HG03196 (cell line): Measurements from ENCODE around the gene CCDC116.

ENCODE experiments used
- ATAC-seq: cut with Tn5 transposase; IDR thresholded peaks from one replicate; pipeline ENCODE4 v1.9.1; 2021; ENCODE audit not compliant: unreplicated experiment

Gene CCDC116

DNA sequence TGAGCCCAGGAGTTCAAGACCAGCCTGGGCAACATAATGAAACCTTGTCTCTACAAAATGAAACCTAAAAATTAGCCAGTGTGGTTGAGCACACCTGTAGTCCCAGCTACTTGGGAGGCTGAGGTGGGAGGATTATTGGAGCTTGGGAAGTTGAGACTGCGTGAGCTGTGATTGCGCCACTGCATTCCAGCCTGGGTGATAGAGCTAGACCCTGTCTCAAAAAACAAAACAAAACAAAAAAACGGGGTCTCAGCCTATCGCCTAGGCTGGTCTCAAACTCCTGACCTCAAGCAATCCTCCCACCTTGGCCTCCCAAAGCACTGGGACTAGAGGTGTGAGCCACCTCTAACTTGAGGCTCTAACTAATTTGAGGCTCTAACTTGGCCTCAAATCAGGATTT lies 46.8 kb downstream of the CCDC116 start:
- ATAC-seq, result no peak

GRCh38 chr22:21680830-21681565 lies 48.4 kb downstream of the CCDC116 start:
- ATAC-seq, result no peak

DNA sequence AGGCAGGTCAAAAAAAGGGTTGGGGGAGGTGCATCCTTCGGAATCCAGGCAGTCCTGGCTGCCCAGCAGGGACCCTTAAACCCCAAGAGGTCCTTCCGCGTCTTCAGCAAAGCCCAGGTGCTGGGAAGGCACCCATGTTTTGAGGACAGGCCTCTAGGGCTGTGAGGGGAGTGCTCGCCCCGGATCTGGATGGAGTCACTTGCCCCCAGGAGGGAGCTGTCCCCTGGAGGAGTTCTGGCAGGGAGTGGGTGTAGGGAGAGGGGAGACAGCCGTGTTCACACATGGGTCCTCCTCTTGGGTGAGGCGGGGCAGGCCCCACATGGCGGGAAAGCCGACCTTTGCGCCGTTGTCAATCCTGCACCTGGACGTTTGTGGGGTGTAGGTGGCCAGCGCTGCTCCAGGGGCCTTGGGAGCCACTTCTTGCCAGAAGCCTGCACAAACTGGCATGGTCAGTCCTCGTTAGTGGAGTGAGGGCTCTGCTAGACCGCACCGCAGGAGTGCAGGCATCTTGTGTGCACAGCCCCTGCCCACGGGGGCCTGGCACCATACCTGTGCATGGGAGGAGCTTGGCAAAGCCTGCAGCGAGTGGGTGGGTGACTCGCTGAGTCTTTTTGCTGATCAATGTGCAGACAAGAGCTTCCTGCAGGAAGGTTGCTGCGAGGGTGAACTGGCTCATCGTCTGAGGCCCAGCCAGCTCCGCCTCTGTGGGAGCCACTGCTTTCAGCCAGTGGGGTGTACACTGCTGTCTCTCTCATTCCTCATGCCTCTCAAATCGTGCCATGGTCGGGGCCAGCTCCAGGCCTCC lies 49.2 kb downstream of the CCDC116 start:
- no peak for ATAC-seq

GRCh38 chr22:21682385-21683175 lies 50.0 kb downstream of the CCDC116 start:
- ATAC-seq, result no peak

DNA sequence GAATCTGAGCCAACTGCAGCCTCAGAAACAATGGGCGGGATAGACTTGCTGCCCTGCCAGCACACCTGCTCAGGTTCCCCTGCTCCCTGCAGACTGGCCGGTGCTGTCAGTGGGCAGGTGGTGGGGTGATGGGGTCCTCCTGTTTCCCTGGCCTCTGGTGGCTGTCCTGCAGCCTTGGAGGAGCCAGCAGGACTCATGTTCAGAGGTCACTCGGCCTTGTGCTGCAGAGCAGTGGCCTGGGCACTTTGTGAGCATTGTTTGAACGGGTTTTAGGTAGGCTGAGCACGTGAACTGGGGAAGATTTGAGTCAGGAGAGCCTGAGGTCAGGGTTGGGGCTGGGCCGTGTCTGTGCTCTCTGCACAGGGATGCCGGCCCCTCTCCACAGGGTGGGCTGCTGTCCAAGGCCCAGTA lies 50.8 kb downstream of the CCDC116 start:
- ATAC-seq, result no peak

DNA sequence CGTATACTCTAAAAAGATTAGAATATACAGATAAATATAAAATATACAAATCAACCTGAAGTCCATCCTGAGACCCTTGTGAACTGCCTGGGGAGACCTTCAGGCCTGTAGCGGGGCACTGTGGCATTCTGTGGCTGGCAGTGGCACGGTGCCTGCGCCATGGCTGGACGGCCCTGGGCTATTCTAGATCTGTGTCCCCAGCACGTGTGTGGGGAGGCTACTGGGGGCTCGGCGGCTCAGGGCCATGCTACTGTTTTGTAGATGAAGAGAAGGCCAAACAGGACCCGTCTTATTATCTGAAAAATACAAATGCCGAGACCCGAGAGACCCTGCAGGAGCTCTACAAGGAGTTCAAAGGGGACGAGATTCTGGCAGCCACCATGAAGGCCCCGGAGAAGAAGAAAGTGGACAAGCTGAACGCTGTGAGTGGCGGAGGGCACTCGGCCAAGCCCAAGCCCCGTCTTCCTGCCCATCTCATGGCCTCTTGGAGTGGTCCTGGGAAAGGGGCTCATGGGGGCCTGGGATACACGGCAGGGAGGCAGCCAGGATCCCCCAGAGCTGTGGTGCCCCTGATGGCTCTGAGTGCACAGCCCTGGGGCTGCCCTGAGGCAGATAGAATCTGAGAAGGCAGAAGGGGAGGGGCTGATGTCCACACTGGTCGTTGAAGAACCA lies 52.1 kb downstream of the CCDC116 start:
- ATAC-seq, result no peak

DNA sequence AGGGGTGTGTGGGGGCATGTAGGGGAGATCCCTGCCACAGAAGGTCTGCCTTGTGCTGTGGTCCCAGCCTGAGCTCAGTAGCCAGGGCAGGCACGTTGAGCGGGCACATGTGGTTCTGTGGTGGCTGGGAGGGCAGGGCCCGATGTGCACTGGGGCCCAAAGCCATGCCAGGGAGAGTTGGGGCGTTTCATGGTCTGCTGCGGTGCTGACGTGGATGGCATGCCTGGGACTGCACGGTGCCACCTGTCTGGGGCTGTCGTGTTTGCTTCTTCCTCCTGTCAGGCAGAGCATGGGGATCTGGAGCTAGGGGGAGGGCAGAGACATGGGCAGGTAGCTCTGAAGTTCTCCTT lies 52.6 kb downstream of the CCDC116 start:
- no peak for ATAC-seq

DNA sequence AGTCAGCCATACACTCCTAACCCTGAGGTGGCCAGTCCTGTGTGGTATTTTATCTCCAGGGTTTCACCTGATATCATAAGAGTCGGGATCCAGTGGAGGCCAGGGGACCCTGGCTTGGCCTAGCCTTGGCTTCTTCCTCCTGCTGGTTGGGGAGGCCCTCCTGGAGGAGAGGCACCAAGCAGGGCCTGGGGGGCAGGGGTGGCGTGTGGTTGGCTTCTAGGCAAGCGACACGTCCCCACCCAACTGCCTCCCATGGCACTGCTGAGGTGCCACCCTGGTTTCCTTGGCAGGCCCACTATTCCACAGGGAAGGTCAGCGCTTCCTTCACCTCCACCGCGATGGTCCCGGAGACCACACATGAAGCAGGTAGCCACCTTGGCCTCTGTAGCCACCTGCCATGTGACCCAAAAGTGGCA lies 53.6 kb downstream of the CCDC116 start:
- ATAC-seq, result no peak
